Activated CD8-positive, alpha-beta T cell treated with anti-CD3 and anti-CD28 coated beads, Interleukin-2, amount 10 ng/mL, durations not matched to agents 7 days and 5 days (primary cell): Measurements from ENCODE around the gene MAMSTR. TPM values are rescaled to one million over a fixed set of nuclear protein-coding genes. Genes with fewer than 3 reads are reported as not detected.

Source experiments
- ATAC-seq: fragments of 150-1000 bp; cut with Tn5 transposase; one replicate; pipeline ENCODE4 v1.10.0; 2021; ENCODE audit warnings: moderate library complexity
- CTCF ChIA-PET: fragments of 350-600 bp; sonication (Branson Sonifier 250); formaldehyde crosslinking; loops from one replicate; lab custom pipeline; 2021; ENCODE audit warnings: antibody characterized with exemption; lab: Charles Lee
- POLR2A ChIA-PET: fragments of 350-600 bp; sonication (Branson Sonifier 250); formaldehyde crosslinking; loops from one replicate; lab custom pipeline; 2021; ENCODE audit warnings: antibody characterized with exemption; lab: Charles Lee
- DNase-seq: peaks from one replicate; pipeline ENCODE4 v3.0.0-alpha.2; 2020
- H3K27ac Mint-ChIP-seq: one replicate; pipeline ENCODE4 v1.8.0; 2021; ENCODE audit warnings: mild to moderate bottlenecking, mixed read lengths
- H3K27me3 Mint-ChIP-seq: one replicate; pipeline ENCODE4 v1.8.0; 2021; ENCODE audit warnings: low read depth, mixed read lengths
- H3K36me3 Mint-ChIP-seq: one replicate; pipeline ENCODE4 v1.8.0; 2021; ENCODE audit warnings: low read depth, mixed read lengths
- H3K4me1 Mint-ChIP-seq: one replicate; pipeline ENCODE4 v1.8.0; 2021; ENCODE audit warnings: low read depth, mixed read lengths
- H3K4me3 Mint-ChIP-seq: one replicate; pipeline ENCODE4 v1.8.0; 2021; ENCODE audit warnings: mild to moderate bottlenecking, mixed read lengths
- H3K9me3 Mint-ChIP-seq: one replicate; pipeline ENCODE4 v1.8.0; 2022; ENCODE audit warnings: mixed read lengths; ENCODE audit not compliant: insufficient read depth
- total RNA-seq, 2 experiments: library from RNA; stranded (reverse); gene quantifications; one replicate each; pipeline ENCODE4 v1.2.3, GENCODE V29; 2021

The MAMSTR gene
- total RNA-seq, 2 experiments from 2014 or later: 0.79 to 1.3 TPM

DNA sequence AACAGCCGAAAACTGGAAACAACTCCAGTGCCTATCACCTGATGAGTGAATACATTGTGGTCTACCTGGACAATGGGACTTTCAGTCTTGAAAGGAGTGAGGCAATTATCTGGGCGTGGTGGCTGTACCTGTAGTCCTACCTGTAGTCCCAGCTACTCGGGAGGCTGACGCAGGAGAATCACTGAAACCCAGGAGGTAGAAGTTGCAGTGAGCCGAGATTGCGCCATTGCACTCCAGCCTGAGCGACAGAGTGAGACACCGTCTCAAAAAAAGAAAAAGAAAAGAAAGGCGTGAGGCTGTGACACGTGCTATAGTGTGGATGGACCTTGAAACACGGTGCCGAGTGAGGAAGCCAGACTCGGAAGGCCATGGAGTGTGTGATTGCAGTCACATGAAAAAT is 42.6 kb downstream of the MAMSTR start:
- ATAC-seq (no peak), DNase-seq (no peak)
- no peaks in the 10 kb centered on the region for H3K36me3 Mint-ChIP-seq
- no peaks in the 10 kb centered on the region for H3K27me3 Mint-ChIP-seq
- ChIA-PET CTCF (interaction anchor here (1.1 to 1.3 kb wide), 2 partner anchors 10 to 12 kb away, joined by 3 read pairs; no protein-coding TSS in a partner anchor), POLR2A (no interaction called here)
- peaks cover 8% of the 10 kb centered on the region for H3K4me1 Mint-ChIP-seq
- no peak overlapping the region for H3K27ac Mint-ChIP-seq
- no peak overlapping the region for H3K4me3 Mint-ChIP-seq
- H3K9me3 Mint-ChIP-seq: no peaks in the 10 kb centered on the region

DNA sequence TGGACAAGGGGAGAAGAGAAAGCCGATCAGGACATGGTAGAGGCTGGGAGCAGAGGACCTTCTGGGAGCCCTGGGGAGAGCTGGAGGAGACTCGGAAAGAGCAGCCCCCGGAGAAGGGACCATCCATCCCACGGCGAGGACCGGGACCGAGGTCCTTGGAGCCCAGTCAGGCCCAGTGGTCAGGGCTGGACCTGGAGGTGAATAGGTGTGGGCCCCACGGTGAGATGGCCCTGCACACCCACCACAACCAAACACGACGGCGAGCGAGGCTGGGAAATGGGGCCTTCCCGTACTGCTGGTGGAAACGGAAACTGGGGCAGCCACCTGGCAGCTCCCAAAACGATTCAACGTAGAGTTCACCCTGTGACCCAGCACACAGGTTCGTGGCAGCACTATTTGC is 43.0 kb downstream of the MAMSTR start:
- H3K36me3 Mint-ChIP-seq: no peaks in the 10 kb centered on the region
- H3K4me3 Mint-ChIP-seq: no peak overlapping the region
- ChIA-PET POLR2A (no interaction called here), CTCF (interaction anchor here (1.1 kb wide), 1 partner anchor 12 kb away, joined by 3 read pairs; no protein-coding TSS in a partner anchor)
- DNase-seq (no peak), ATAC-seq (no peak)
- H3K27me3 Mint-ChIP-seq: no peaks in the 10 kb centered on the region
- H3K27ac Mint-ChIP-seq: no peak overlapping the region
- H3K9me3 Mint-ChIP-seq: no peaks in the 10 kb centered on the region
- peaks cover 8% of the 10 kb centered on the region for H3K4me1 Mint-ChIP-seq

DNA sequence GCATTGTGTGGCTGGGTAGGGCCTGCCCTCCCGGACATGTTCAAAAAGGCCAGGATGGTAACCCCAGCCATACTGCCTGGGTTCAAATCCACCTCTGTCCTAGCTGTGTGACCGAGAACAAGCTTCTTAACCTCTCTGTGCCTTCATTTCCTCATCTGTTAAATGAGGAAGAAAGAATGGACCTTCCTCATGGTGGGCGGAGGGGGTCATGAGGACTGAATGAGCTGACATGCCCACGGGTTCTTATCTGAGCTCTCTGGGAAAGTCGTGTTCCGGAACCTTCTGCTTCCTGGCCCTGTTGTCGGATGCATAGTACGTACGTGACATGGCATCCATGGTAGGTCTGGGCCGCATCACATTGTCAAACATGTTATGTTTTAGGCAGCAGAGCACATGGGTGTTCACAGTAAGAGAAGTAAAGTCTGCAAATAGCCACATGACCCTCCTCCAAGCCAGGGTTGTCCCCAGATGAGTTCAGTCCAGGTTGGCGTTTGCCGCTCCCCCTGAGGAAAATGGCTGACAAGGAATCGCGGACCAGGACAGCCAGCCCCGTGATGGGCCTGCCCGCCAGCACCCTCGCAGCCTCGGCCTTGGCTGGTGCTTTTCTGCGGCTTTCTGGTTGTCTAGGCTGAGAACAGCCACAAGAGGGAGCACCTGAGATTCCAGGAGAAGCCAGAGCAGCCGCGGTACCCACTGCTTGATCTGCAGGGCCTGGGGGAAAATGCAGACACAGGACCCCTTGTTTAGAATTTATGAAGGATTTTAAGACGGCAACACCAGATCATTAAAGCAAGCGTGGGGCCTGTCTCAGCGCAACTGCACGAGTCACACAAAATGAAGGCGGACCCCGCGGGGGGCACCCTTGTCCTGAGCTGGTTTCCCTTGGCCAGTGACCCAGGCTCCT is 44.4 kb downstream of the MAMSTR start:
- Mint-ChIP-seq H3K27ac (no peak overlapping the region), H3K4me3 (no peak overlapping the region)

DNA sequence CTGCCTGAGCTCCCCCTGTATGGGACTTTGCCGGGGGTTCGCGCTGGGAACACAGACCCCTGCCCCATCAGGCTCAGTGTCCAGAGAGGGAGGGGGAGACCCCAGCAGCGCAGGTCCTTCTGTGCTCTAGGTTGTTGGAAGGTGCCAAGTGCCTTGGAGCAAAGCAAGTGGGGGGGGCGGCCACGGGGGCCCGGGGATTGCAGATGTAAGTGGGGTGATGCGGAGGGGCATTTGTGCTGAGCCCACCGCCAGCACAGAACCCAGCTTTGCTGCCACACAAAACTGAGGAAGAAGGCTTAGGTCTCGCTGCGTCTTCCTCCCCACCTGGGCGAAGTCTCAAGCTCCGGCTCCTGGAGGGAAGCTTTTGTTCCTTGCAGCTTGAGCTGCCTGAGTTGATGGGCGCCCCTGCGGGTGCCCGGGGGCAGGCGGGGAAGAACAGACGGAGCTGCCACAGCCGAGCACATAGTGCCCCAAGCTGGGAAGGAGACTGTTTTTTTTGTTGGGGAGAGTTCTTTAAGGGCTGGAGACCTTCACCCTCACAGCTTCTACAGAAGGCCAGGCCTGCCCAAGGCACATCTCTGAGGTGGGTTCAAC is 45.2 kb downstream of the MAMSTR start:
- Mint-ChIP-seq H3K36me3 (no peaks in the 10 kb centered on the region), H3K9me3 (no peaks in the 10 kb centered on the region), H3K27ac (no peak overlapping the region), H3K4me3 (no peak overlapping the region), H3K27me3 (peaks cover 2% of the 10 kb centered on the region), H3K4me1 (peaks cover 6% of the 10 kb centered on the region)
- ATAC-seq (no peak), DNase-seq (no peak)
- CTCF ChIA-PET: interaction anchor here (0.6 to 2.9 kb wide), 16 partner anchors 10 to 185 kb away, joined by 3 to 36 read pairs (median 3); partner anchors contain the start of gene CA11
- POLR2A ChIA-PET: no interaction called here

More for the DNA sequence above, 44.4 kb downstream of the MAMSTR start:
- peak; percentile 84 for DNase-seq
- no peaks in the 10 kb centered on the region for H3K27me3 Mint-ChIP-seq
- POLR2A ChIA-PET: interaction anchor here (0.5 kb wide), 1 partner anchor 31 kb away, joined by 3 read pairs; no protein-coding TSS in a partner anchor
- H3K36me3 Mint-ChIP-seq: no peaks in the 10 kb centered on the region
- ATAC-seq: peak; percentile 94
- CTCF ChIA-PET: interaction anchor here (0.6 to 2.9 kb wide), 19 partner anchors 9 to 186 kb away, joined by 3 to 36 read pairs (median 3); partner anchors contain the start of genes CA11, RPL18 and SPHK2
- no peaks in the 10 kb centered on the region for H3K9me3 Mint-ChIP-seq
- H3K4me1 Mint-ChIP-seq: peaks cover 6% of the 10 kb centered on the region

DNA sequence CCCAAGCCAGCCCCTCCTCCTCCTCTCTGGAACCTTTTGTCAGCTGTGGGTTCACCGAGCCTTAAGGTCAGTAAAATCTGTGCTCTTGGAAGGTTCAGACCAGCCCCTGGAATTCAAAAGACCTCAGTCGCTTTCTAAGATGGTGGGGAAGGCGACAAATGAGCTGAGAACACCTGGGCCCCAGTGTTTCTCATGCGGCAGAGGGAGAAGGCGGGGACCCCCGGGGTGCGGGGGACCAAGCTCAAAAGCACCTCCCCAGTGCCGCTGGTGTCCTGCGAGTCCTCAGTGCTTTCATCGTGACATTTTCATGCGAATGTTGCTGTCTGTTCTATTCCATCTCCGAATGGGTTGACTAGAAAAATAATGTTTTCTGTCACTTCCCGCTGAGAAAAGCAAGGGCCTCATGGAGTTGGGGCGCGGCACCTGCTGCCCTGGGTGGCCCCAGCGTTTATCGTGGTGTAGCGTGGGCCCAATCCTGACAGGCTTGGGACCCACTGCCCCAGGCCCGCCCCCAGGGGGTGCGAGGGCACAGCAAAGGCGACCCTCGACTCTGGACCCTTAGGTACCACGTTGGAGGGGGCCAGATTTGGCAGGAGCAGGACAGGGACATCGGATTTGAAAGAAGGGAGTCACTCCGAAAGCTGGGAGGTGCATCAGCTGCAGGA is 46.0 kb downstream of the MAMSTR start:
- ChIA-PET CTCF (interaction anchor here (1.1 to 2.9 kb wide), 4 partner anchors 14 to 71 kb away, joined by 3 to 36 read pairs (median 9); partner anchors contain the start of gene CA11), POLR2A (no interaction called here)
- ATAC-seq: no peak
- no peaks in the 10 kb centered on the region for H3K9me3 Mint-ChIP-seq
- H3K27ac Mint-ChIP-seq: no peak overlapping the region
- H3K36me3 Mint-ChIP-seq: no peaks in the 10 kb centered on the region
- DNase-seq: no peak
- peaks cover 6% of the 10 kb centered on the region for H3K4me1 Mint-ChIP-seq
- peaks cover 2% of the 10 kb centered on the region for H3K27me3 Mint-ChIP-seq
- H3K4me3 Mint-ChIP-seq: no peak overlapping the region

DNA sequence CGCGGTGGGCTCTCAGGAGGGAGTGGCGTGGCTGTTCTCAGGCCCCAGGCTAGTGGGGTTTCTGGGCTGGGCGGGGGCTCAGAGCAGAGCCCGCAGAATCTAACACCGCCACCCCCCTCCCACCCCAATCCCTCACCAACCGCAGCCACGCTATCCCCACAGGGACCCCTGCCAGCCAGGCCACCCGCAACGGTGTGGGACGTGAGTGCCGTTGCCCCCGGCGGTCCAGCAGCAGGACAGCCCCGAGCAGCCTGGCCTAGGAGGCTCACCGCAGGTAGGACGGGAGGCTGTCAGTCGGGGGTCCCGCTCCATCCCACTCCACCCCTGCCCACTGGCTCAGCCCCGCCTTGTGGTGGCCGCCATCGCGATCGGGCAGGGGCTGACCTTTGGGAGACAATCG is 46.5 kb downstream of the MAMSTR start, which contains the start of gene NTN5:
NTN5 (minus strand) TSS at position 24 of the 400 bp plus-strand sequence. CDS start 2,031 bp downstream, outside the sequence.
- Mint-ChIP-seq H3K27me3 (peaks cover 2% of the 10 kb centered on the region), H3K27ac (no peak within 1 kb of the TSS), H3K4me1 (peaks cover 6% of the 10 kb centered on the region), H3K9me3 (no peaks in the 10 kb centered on the region), H3K36me3 (no peaks in the 10 kb centered on the region), H3K4me3 (no peak within 1 kb of the TSS)
- POLR2A ChIA-PET: no interaction called here
- ATAC-seq (no peak), DNase-seq (no peak)
- CTCF ChIA-PET: no interaction called here

DNA sequence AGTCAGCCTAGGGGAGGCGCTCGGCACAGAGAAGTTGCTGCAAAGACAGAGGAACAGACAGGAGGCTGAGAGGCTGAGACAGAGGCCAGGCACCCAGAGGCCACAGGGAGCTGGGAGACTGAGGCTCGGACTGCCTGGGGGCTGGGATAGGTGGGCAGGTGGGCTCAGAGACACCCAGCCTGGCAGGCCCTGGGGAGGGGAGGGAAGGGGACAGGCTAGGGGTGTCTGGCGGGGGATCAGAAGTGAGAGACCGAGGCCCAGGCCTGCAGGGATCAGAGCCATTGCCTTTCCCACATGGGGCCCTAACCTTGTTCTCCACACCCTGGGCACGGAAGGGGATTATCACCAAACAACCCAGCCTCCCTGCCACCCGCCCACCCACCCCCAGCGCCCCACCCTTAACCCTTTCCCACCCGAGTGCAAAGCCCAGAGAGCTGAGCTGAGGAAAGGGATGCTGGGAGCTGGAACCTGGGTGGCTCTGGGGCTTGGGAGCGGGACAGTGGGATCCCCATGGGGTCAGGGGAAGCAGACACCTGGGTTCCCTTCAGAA is 48.0 kb downstream of the MAMSTR start:
- Mint-ChIP-seq H3K27me3 (peaks cover 2% of the 10 kb centered on the region), H3K27ac (no peak overlapping the region), H3K36me3 (no peaks in the 10 kb centered on the region), H3K4me3 (no peak overlapping the region), H3K4me1 (peaks cover 6% of the 10 kb centered on the region), H3K9me3 (no peaks in the 10 kb centered on the region)
- no peak for ATAC-seq
- POLR2A ChIA-PET: no interaction called here
- no peak for DNase-seq
- CTCF ChIA-PET: no interaction called here

DNA sequence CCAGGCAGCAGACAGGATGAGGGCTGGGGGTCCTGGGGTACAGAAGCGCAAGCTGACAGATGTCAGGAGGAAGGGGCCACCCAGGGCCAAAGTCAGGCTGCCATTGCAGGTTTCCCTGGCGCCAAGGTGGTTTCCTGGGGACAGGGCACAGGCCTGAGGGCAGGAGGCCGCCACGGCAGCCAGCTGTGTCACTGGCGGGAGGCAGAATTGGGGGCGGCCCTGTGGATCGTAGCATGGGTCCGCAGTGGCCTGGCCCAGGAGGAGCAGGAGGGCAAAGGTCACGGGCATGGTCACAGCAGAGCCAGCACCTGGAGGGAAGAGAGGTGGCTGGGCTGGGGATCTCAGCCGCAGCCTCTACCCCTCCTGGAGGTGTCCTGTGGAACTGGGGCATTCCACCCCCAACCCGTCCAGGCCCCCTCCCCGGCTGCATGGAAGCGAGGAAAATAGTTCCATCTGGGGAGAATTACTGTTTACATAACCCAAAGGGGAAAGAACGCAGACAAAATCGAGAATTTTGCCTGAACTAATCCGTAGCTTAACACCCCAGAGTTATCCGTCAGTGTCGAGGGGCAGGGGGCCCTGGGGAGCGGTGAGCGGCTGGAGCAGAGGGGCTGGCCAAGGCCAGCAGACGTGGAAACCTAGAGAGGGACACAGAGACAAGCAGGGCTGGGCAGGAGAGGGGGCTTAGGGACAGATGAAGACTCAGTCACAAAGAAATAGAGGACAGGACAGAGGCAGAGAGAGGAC is 48.7 kb downstream of the MAMSTR start:
- DNase-seq (no peak), ATAC-seq (no peak)
- Mint-ChIP-seq H3K36me3 (no peaks in the 10 kb centered on the region), H3K4me1 (peaks cover 6% of the 10 kb centered on the region), H3K27me3 (peaks cover 2% of the 10 kb centered on the region), H3K27ac (no peak overlapping the region), H3K9me3 (no peaks in the 10 kb centered on the region), H3K4me3 (no peak overlapping the region)
- POLR2A ChIA-PET: no interaction called here
- CTCF ChIA-PET: no interaction called here

DNA sequence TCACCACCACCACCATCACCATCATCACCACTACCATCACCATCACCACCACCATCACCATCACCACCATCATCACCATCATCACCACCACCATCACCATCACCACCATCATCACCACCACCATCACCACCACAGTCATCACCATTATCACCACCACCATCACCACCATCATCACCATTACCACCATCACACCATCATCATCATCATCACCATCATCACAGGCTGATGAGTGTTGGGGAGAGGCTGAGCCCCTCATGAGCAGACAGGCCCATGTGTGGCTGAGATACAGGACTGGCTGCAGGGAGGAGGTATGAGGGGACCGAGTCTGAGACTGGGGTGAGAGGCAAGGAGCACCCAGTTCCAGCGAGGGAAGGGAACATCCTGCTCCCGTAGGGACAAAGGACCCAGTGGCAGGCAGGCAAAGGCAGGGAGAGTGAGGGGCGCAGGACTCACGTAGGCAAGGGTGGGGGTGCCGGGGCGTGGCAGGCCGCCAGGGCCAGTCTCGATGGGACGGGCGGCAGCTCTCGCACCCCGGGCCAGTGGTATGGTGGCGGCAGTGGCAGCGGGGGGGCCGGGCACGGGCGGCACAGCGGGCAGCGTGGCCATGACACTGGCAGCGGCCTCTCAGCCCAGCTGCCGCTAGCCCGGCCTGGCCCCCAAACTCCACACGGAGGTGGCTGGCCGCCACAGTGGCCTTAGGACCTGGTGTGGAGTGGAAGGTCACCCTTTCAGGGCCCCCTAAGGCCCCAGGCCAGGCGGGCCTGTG is 49.4 kb downstream of the MAMSTR start:
- peak overlapping the region; percentile 83 for H3K27ac Mint-ChIP-seq
- no peak for DNase-seq
- H3K9me3 Mint-ChIP-seq: no peaks in the 10 kb centered on the region
- POLR2A ChIA-PET: no interaction called here
- CTCF ChIA-PET: no interaction called here
- peaks cover 2% of the 10 kb centered on the region for H3K27me3 Mint-ChIP-seq
- ATAC-seq: no peak
- H3K36me3 Mint-ChIP-seq: no peaks in the 10 kb centered on the region
- peaks cover 1% of the 10 kb centered on the region for H3K4me1 Mint-ChIP-seq
- H3K4me3 Mint-ChIP-seq: no peak overlapping the region

DNA sequence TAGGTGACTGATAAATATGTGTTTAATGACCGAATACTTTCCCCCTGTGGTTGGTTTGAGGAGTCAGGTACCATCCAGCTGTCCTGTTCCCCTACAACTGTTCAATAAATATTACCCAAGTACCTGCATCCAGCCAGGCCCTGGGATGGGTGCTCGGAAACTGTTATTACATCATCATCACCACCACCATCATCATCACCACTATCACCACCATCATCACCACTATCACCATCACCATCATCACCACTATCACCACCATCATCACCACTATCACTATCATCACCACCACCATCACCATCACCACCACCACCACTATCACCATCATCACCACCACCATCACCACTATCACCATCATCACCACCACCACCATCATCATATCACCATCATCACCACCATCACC is 50.8 kb downstream of the MAMSTR start:
- Mint-ChIP-seq H3K27ac (no peak overlapping the region), H3K4me1 (no peaks in the 10 kb centered on the region), H3K9me3 (no peaks in the 10 kb centered on the region), H3K4me3 (no peak overlapping the region), H3K36me3 (no peaks in the 10 kb centered on the region), H3K27me3 (peaks cover 2% of the 10 kb centered on the region)
- POLR2A ChIA-PET: no interaction called here
- DNase-seq (no peak), ATAC-seq (no peak)
- CTCF ChIA-PET: no interaction called here
